Measurements from ENCODE around the gene PIRT. TPM values are rescaled to one million over a fixed set of nuclear protein-coding genes. Genes with fewer than 3 reads are reported as not detected.

The PIRT gene
- total RNA-seq, 1 donor from 2014 or later: 0.32 TPM

DNA sequence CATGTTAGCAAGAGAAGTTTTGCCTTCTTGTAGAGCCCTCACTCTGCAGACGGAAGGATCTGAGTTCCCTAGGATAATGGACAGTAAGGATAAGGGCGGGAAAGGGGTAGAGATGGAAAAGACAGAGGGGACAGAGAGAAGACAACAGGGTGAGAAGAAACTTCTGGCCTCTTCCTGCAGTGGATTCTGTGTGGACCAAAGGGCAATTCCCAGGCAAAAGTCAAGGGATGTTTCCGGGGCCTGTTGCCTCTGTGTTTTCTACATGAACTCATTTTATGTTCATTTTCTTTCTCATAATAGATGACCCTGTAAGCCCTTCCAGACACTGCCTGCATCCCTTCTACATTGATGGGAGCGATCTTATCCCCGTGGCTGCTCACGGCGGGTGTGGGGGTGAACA is 33.3 kb downstream of the PIRT start:
- H3K4me1 Mint-ChIP-seq (ENCODE audit: low read depth, unreplicated experiment): no peaks in the 10 kb centered on the region

DNA sequence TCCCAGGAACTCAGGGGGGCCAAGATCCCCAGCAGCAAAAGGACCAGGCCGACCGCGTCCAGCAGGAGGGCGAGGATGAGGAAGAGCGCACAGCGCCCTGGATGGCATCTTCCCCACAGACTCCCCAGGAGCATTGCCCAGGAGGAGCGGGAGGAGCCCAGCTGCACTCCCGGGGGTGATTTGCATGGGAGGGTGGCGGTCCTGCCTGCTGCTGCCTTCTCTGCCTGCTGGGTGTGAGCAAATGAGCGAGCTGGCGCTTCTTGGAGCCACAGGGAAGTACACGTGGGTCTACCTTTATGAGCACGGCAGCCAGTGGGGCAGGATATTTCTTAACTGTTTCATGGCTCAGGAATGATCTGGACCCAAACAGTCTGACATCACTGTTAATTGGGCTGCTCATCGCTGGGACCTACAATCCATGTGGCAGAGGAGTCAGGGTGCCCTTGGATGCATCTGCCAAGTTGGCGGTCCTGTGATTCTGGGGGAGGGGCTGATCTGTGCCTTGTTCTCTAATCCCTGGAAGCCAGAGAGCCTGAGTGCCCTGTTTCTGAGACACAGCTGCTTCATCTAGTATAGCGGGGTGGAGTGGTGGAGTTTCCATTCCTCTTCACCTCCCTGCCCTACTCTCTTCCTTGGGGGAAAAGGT is 33.9 kb downstream of the PIRT start, which contains the start of gene TMEM238L:
TMEM238L (minus strand) TSS at position 270 of the 646 bp plus-strand sequence; CDS start at position 134, 136 bp downstream.
- peaks cover 2% of the 10 kb centered on the region for H3K9me3 Mint-ChIP-seq (ENCODE audit: unreplicated experiment)
- H3K27me3 Mint-ChIP-seq (ENCODE audit: unreplicated experiment): peaks cover 2% of the 10 kb centered on the region
- no peaks in the 10 kb centered on the region for H3K36me3 Mint-ChIP-seq (ENCODE audit: unreplicated experiment)
- no peak within 1 kb of the TSS for H3K27ac Mint-ChIP-seq (ENCODE audit: unreplicated experiment)
- DNase-seq: no peak
- H3K4me3 Mint-ChIP-seq (ENCODE audit: unreplicated experiment): no peak within 1 kb of the TSS
- H3K4me1 Mint-ChIP-seq (ENCODE audit: low read depth, unreplicated experiment): no peaks in the 10 kb centered on the region
- TF ChIP-seq, protein P1, sequence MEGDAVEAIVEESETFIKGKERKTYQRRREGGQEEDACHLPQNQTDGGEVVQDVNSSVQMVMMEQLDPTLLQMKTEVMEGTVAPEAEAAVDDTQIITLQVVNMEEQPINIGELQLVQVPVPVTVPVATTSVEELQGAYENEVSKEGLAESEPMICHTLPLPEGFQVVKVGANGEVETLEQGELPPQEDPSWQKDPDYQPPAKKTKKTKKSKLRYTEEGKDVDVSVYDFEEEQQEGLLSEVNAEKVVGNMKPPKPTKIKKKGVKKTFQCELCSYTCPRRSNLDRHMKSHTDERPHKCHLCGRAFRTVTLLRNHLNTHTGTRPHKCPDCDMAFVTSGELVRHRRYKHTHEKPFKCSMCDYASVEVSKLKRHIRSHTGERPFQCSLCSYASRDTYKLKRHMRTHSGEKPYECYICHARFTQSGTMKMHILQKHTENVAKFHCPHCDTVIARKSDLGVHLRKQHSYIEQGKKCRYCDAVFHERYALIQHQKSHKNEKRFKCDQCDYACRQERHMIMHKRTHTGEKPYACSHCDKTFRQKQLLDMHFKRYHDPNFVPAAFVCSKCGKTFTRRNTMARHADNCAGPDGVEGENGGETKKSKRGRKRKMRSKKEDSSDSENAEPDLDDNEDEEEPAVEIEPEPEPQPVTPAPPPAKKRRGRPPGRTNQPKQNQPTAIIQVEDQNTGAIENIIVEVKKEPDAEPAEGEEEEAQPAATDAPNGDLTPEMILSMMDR (IDR thresholded peaks at IDR 0.05; ENCODE audit: partially characterized antibody, unreplicated experiment): no peak

More for the DNA sequence above, 33.3 kb downstream of the PIRT start:
- no peak for DNase-seq
- TF ChIP-seq, protein P1 (IDR thresholded peaks at IDR 0.05; ENCODE audit: partially characterized antibody, unreplicated experiment): no peak
- no peaks in the 10 kb centered on the region for H3K36me3 Mint-ChIP-seq (ENCODE audit: unreplicated experiment)
- no peak overlapping the region for H3K27ac Mint-ChIP-seq (ENCODE audit: unreplicated experiment)
- peaks cover 2% of the 10 kb centered on the region for H3K9me3 Mint-ChIP-seq (ENCODE audit: unreplicated experiment)
- H3K4me3 Mint-ChIP-seq (ENCODE audit: unreplicated experiment): no peak overlapping the region
- H3K27me3 Mint-ChIP-seq (ENCODE audit: unreplicated experiment): peaks cover 2% of the 10 kb centered on the region

DNA sequence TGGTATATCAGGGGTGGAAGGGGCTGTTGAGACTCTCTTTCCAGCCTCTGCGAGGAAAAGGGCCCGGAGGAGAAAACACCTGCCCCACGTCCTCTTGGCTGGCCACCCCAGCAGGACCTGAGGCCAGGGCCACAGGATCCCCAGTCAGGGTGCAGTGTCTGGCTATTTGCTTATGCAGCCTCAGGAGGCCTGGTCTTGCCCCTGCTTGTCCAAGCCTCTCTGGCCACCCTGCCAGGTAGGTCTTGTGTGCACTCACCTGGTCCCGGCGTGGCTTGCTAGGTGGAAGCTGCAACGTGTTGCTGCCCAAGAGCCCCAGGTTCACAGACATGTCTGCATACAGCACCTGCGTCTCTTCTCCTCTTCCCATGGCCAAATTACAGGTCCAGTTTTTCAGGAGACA is 34.5 kb downstream of the PIRT start:
- no peak overlapping the region for H3K4me3 Mint-ChIP-seq (ENCODE audit: unreplicated experiment)
- no peak overlapping the region for H3K27ac Mint-ChIP-seq (ENCODE audit: unreplicated experiment)
- TF ChIP-seq, protein P1 (IDR thresholded peaks at IDR 0.05; ENCODE audit: partially characterized antibody, unreplicated experiment): no peak
- H3K4me1 Mint-ChIP-seq (ENCODE audit: low read depth, unreplicated experiment): no peaks in the 10 kb centered on the region
- H3K9me3 Mint-ChIP-seq (ENCODE audit: unreplicated experiment): peaks cover 2% of the 10 kb centered on the region
- H3K36me3 Mint-ChIP-seq (ENCODE audit: unreplicated experiment): no peaks in the 10 kb centered on the region
- no peak for DNase-seq
- peaks cover 2% of the 10 kb centered on the region for H3K27me3 Mint-ChIP-seq (ENCODE audit: unreplicated experiment)

DNA sequence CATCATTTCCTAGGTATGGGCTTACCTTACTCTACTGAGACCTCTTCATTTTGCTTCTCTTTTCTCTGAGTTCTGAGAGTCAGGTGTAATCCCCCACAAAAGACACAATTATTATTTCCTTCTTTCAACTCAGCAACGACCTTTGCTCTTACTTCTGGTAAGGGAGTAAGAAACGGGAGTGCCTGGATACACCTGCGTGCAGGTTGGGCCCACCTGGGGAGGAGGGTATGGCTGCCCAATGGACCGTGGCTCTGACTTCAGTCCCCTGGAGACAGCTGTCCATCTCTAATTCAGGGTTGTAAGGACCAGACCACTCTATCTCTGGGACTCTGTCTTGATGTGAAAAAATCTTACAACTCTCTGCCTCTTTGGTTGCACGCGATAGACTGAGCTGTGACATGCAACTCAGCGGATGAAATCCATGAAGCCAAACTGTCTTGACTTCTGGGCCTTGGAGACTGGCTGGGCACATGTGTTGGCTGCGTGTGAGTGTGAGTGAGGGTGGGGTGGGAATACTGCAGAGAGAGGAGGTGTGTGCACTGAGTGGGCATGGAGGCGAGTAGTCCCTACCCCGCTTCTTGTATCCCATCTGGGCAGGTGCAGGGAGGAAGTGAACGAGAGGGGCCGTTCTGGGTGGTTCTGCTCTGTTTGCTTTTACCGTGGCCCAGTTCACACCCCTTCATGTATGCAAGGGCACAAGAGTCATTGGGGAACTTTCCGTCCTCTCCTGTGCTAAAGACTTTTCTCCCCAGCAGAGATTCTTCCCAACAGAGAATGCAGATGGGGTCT is 35.2 kb downstream of the PIRT start:
- H3K9me3 Mint-ChIP-seq (ENCODE audit: unreplicated experiment): peaks cover 2% of the 10 kb centered on the region
- H3K4me3 Mint-ChIP-seq (ENCODE audit: unreplicated experiment): no peak overlapping the region
- no peak overlapping the region for H3K27ac Mint-ChIP-seq (ENCODE audit: unreplicated experiment)
- no peaks in the 10 kb centered on the region for H3K4me1 Mint-ChIP-seq (ENCODE audit: low read depth, unreplicated experiment)
- H3K27me3 Mint-ChIP-seq (ENCODE audit: unreplicated experiment): peaks cover 2% of the 10 kb centered on the region
- no peak for DNase-seq
- H3K36me3 Mint-ChIP-seq (ENCODE audit: unreplicated experiment): no peaks in the 10 kb centered on the region
- TF ChIP-seq, protein P1 (IDR thresholded peaks at IDR 0.05; ENCODE audit: partially characterized antibody, unreplicated experiment): no peak

DNA sequence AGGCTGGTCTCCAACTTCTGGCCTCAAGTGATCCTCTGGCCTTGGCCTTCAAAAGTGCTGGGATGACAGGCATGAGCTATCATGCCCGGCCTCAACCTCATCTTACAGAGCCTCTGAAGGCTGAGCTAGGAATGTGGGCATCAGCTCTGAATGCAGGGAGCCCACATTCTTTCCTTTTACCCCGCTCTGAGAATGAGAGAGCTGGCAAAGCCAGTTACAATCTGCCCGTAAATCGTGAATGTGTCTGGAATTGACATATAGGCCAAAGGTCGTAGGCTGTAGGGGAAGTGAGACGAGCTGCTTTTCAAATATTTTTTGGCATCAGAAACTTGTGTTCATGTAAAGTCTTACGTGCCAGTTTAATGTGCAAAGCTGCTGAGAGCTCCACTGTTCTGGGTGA is 38.5 kb downstream of the PIRT start:
- Mint-ChIP-seq H3K4me1 (ENCODE audit: low read depth, unreplicated experiment) (no peaks in the 10 kb centered on the region), H3K27me3 (ENCODE audit: unreplicated experiment) (peaks cover 2% of the 10 kb centered on the region), H3K27ac (ENCODE audit: unreplicated experiment) (no peak overlapping the region), H3K9me3 (ENCODE audit: unreplicated experiment) (peaks cover 2% of the 10 kb centered on the region), H3K36me3 (ENCODE audit: unreplicated experiment) (no peaks in the 10 kb centered on the region), H3K4me3 (ENCODE audit: unreplicated experiment) (no peak overlapping the region)
- DNase-seq: no peak
- TF ChIP-seq, protein P1 (IDR thresholded peaks at IDR 0.05; ENCODE audit: partially characterized antibody, unreplicated experiment): no peak
